NCI-H345 treated with DMSO at 0.1 percent for 48 hours (cell line): Measurements from ENCODE around the gene CDC14C.
"Not testable (repeated sequence)": the region's sequence is repeated elsewhere in the genome, so short reads cannot be mapped to it uniquely, and the experiment has no call there.

ENCODE experiments used
- DNase-seq: peaks from one replicate; lab custom pipeline; 2025; ENCODE audit not compliant: unreplicated experiment; lab: John Stamatoyannopoulos, UW

CDC14C gene

GRCh38 chr7:48924433-48924832 lies at the start of gene CDC14C:
CDC14C (plus strand) TSS chr7:48924547; CDS start chr7:48924673, 126 bp downstream.
- DNase-seq, result no peak

- DNase-seq, result peak; percentile 18
Measured at GRCh38 chr7:48875045-48875916, 49.1 kb upstream of the CDC14C start.

- no peak for DNase-seq
Measured at GRCh38 chr7:48876087-48876486, 48.3 kb upstream of the CDC14C start.

GRCh38 chr7:48880851-48881250 lies 43.5 kb upstream of the CDC14C start:
- no peak for DNase-seq

- DNase-seq, result no peak
Measured at GRCh38 chr7:48887500-48887899, 36.8 kb upstream of the CDC14C start.

GRCh38 chr7:48894574-48894973 lies 29.8 kb upstream of the CDC14C start:
- no peak for DNase-seq

- DNase-seq, result no peak
Measured at GRCh38 chr7:48899932-48900331, 24.4 kb upstream of the CDC14C start.

- no peak for DNase-seq
Measured at GRCh38 chr7:48901966-48902365, 22.4 kb upstream of the CDC14C start.

GRCh38 chr7:48904975-48905374 lies 19.4 kb upstream of the CDC14C start:
- DNase-seq, result no peak

GRCh38 chr7:48905686-48906085 lies 18.7 kb upstream of the CDC14C start:
- not testable (repeated sequence) for DNase-seq

- DNase-seq, result not testable (repeated sequence)
Measured at GRCh38 chr7:48909887-48910286, 14.5 kb upstream of the CDC14C start.

- DNase-seq, result no peak
Measured at GRCh38 chr7:48931481-48931880, 7.1 kb downstream of the CDC14C start.

- no peak for DNase-seq
Measured at GRCh38 chr7:48932126-48932910, 8.0 kb downstream of the CDC14C start.

GRCh38 chr7:48933549-48934085 lies 9.3 kb downstream of the CDC14C start:
- no peak for DNase-seq

GRCh38 chr7:48938539-48939295 lies 14.4 kb downstream of the CDC14C start:
- no peak for DNase-seq

- no peak for DNase-seq
Measured at GRCh38 chr7:48943279-48943990, 19.1 kb downstream of the CDC14C start.

GRCh38 chr7:48955916-48956315 lies 31.6 kb downstream of the CDC14C start:
- no peak for DNase-seq

GRCh38 chr7:48959676-48960075 lies 35.3 kb downstream of the CDC14C start:
- peak; percentile 28 for DNase-seq

GRCh38 chr7:48962821-48963505 lies 38.6 kb downstream of the CDC14C start:
- DNase-seq, result no peak

GRCh38 chr7:48964074-48964473 lies 39.7 kb downstream of the CDC14C start:
- DNase-seq, result no peak
